Fibroblast of lung (primary cell): ENCODE measurements around the gene CHD9.

Source experiments
- CTCF ChIP-seq, 2 donors: IDR thresholded peaks in 1 of 2; conservative IDR thresholded peaks in 1 of 2; 1 replicate in 1 of 2; 2 replicates in 1 of 2; pipeline ENCODE4 v1.5.1; 2011 to 2012; ENCODE audit warnings: low read length in 2 of 2, control low read depth in 1 of 2, inconsistent platforms in 1 of 2, low read depth in 1 of 2, mild to moderate bottlenecking in 1 of 2
- EZH2 ChIP-seq: IDR thresholded peaks from 2 replicates; pipeline ENCODE4 v1.5.1; 2012; ENCODE audit warnings: low read length, control low read depth, mild to moderate bottlenecking; ENCODE audit errors: missing control alignments

GRCh38 chr16:53135329-53135728, 80.5 kb downstream of the CHD9 start:
- TF ChIP-seq EZH2 (no peak), CTCF (conservative IDR thresholded peaks at IDR 0.05 in 1 of 2, IDR thresholded peaks at IDR 0.05 in 1 of 2; ENCODE audit: low read depth in 1 of 2, low read length in 2 of 2) (no peak)
